Smooth muscle cell (in vitro differentiated cells): ENCODE measurements around the gene PTPN14. TPM values are rescaled to one million over a fixed set of nuclear protein-coding genes. Genes with fewer than 3 reads are reported as not detected.

Source experiments
- DNase-seq: peaks from one replicate; lab custom pipeline; 2025; ENCODE audit not compliant: unreplicated experiment; lab: John Stamatoyannopoulos, UW
- H2AFZ ChIP-seq: fragments of 200-600 bp; sonication (generic); 2 replicates; pipeline ENCODE4 v1.6.0; 2016; ENCODE audit warnings: antibody characterized with exemption, low read depth, mild to moderate bottlenecking
- H3F3A ChIP-seq: fragments of 200-600 bp; sonication (generic); 2 replicates; pipeline ENCODE4 v1.6.0; 2017; ENCODE audit warnings: antibody characterized with exemption, low read depth
- H3K27ac ChIP-seq: fragments of 200-600 bp; sonication (generic); 2 replicates; pipeline ENCODE4 v1.5.1; 2016; ENCODE audit warnings: low read depth, mild to moderate bottlenecking
- H3K27me3 ChIP-seq: fragments of 200-600 bp; sonication (generic); 2 replicates; pipeline ENCODE4 v1.6.1; 2016; ENCODE audit warnings: low read depth, mild to moderate bottlenecking
- H3K36me3 ChIP-seq: fragments of 200-600 bp; sonication (generic); 2 replicates; pipeline ENCODE4 v1.5.1; 2016; ENCODE audit warnings: low read depth
- H3K4me1 ChIP-seq: fragments of 200-600 bp; sonication (generic); 2 replicates; pipeline ENCODE4 v1.5.1; 2016; ENCODE audit warnings: low read depth
- H3K4me2 ChIP-seq: fragments of 200-600 bp; sonication (generic); 2 replicates; pipeline ENCODE4 v1.6.0; 2016; ENCODE audit warnings: mild to moderate bottlenecking
- H3K4me3 ChIP-seq: fragments of 200-600 bp; sonication (generic); 2 replicates; pipeline ENCODE4 v1.5.1; 2016; ENCODE audit warnings: mild to moderate bottlenecking
- H3K79me2 ChIP-seq: fragments of 200-600 bp; sonication (generic); 2 replicates; pipeline ENCODE4 v1.6.0; 2016; ENCODE audit warnings: low read depth, mild to moderate bottlenecking
- H3K9ac ChIP-seq: fragments of 200-600 bp; sonication (generic); 2 replicates; pipeline ENCODE4 v1.6.0; 2016; ENCODE audit warnings: low read depth
- H3K9me3 ChIP-seq: fragments of 200-600 bp; sonication (generic); replicated peaks from 2 replicates; pipeline ENCODE4 v1.5.1; 2016; ENCODE audit warnings: low read depth
- H4K20me1 ChIP-seq: fragments of 200-600 bp; sonication (generic); 2 replicates; pipeline ENCODE4 v1.6.0; 2016; ENCODE audit warnings: low read depth
- WGBS: methylation state at CpG from one replicate; pipeline ENCODE4 v1.1.7; 2016; ENCODE audit warnings: low lambda C conversion rate; 5-methylcytosine and 5-hydroxymethylcytosine counted together
- polyA plus RNA-seq: library from polyadenylated mRNA; unstranded; fragments of >200 nt; fragmentation: Nextera tagmentation; extraction: Ambion mirVana; gene quantifications from 2 replicates; pipeline ENCODE4 v1.2.1, GENCODE V29; 2016
- total RNA-seq: library from RNA; depleted of rRNA; stranded (reverse); fragments of >200 nt; gene quantifications from 2 replicates; pipeline ENCODE4 v1.2.3, GENCODE V29; 2014
- TF ChIP-seq, protein P1 (sequence below): fragments of 200-600 bp; sonication (generic); IDR thresholded peaks from 2 replicates; pipeline ENCODE4 v1.5.1; 2017; ENCODE audit warnings: borderline replicate concordance, mild to moderate bottlenecking, antibody characterized with exemption; ENCODE audit not compliant: insufficient read depth, poor library complexity, severe bottlenecking

PTPN14 gene
- total and polyA plus RNA-seq, 2 experiments from 2014 or later: 13.7 to 28.6 TPM

DNA sequence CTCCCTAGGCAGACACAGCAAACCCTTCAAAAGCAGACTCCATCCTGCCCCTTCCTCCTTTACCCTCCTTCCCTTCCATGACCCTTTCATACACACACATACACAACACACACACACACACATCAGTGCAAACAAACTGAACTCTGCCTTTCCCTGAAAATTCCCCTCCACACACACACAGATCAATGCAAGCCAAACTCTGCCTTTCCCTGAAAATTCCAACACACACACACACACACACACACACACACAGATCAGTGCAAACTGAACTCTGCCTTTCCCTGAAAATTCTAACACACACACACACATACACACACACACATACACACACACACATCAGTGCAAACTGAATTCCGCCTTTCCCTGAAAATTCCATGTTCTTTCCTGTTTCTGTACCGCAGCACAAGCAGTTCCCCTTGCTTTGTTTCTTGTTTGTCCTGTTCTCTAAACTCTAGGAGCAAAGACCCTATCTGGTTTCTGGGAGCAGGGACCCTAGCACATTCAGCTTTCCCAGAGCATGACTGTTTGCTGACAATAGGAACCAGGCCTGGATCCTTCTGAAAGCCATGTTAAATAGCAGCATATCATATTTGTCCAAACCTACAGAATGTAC is 91.0 kb downstream of the PTPN14 start:
- Histone ChIP-seq H3K4me1 (peaks cover 21% of the 10 kb centered on the region), H3K4me2 (no peak overlapping the region), H4K20me1 (peaks cover 82% of the 10 kb centered on the region), H3K79me2 (peaks cover 52% of the 10 kb centered on the region), H3K36me3 (no peaks in the 10 kb centered on the region), H3K27me3 (no peaks in the 10 kb centered on the region), H3K27ac (no peak overlapping the region), H3K9ac (no peak overlapping the region), H3K4me3 (no peak overlapping the region), H3K9me3 (no peaks in the 10 kb centered on the region), H3F3A (peaks cover 6% of the 10 kb centered on the region), H2AFZ (no peak overlapping the region)
- TF ChIP-seq, protein P1, sequence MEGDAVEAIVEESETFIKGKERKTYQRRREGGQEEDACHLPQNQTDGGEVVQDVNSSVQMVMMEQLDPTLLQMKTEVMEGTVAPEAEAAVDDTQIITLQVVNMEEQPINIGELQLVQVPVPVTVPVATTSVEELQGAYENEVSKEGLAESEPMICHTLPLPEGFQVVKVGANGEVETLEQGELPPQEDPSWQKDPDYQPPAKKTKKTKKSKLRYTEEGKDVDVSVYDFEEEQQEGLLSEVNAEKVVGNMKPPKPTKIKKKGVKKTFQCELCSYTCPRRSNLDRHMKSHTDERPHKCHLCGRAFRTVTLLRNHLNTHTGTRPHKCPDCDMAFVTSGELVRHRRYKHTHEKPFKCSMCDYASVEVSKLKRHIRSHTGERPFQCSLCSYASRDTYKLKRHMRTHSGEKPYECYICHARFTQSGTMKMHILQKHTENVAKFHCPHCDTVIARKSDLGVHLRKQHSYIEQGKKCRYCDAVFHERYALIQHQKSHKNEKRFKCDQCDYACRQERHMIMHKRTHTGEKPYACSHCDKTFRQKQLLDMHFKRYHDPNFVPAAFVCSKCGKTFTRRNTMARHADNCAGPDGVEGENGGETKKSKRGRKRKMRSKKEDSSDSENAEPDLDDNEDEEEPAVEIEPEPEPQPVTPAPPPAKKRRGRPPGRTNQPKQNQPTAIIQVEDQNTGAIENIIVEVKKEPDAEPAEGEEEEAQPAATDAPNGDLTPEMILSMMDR: no peak
- DNase-seq: no peak
- 40% methylated on average over 2 of the region's 2 CpGs for WGBS

DNA sequence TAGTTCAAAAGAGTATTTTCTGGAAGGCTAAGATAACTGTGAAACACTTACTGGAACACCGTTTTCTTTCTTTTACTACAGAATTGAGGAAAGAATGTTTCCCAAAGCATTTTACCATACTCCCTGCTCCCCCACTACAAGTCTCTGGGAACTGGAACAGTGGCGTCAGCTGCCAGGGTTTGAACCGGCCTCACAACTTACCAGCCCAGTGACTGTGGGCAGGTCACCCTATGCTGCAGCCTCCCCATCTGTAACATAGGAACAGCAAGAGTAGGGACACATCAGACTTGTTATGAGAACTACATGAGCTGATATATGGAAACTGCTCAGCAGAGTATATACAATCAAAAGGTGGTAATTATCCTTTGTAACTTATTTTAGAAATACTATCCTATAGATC is 91.5 kb downstream of the PTPN14 start:
- peaks cover 26% of the 10 kb centered on the region for H3K4me1 ChIP-seq
- no peak overlapping the region for H3K27ac ChIP-seq

DNA sequence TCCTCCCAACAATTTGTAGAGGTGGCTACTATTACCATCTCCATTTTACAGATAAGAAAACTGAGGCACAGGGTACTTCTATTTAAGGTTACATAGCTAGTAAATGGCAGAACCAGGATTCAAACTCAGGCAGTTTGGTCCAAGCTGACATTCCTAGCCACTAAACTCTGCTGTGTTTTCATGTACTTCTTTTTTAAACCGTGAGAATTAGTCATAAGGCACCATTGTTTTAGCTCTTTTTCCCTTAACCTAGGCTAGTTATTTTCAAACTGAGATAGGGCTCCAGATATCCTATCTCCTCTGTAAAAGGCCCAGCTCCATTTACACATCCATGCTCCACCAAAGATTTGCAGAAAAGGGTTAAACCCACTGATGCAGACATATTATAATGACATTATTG is 92.9 kb downstream of the PTPN14 start:
- Histone ChIP-seq H3K27ac (no peak overlapping the region), H3K9me3 (no peaks in the 10 kb centered on the region), H3K4me3 (no peak overlapping the region), H3F3A (peaks cover 6% of the 10 kb centered on the region), H2AFZ (no peak overlapping the region), H3K36me3 (no peaks in the 10 kb centered on the region), H3K4me1 (peaks cover 23% of the 10 kb centered on the region), H3K4me2 (no peak overlapping the region), H3K79me2 (peaks cover 51% of the 10 kb centered on the region), H4K20me1 (peaks cover 79% of the 10 kb centered on the region), H3K9ac (no peak overlapping the region), H3K27me3 (no peaks in the 10 kb centered on the region)
- WGBS: 43% methylated on average over 1 of the region's 1 CpG
- TF ChIP-seq, protein P1: no peak
- no peak for DNase-seq

More for the DNA sequence above, 91.5 kb downstream of the PTPN14 start:
- Histone ChIP-seq H3K79me2 (peaks cover 48% of the 10 kb centered on the region), H3K9me3 (no peaks in the 10 kb centered on the region), H2AFZ (no peak overlapping the region), H3K4me2 (no peak overlapping the region), H3K9ac (no peak overlapping the region), H4K20me1 (peaks cover 84% of the 10 kb centered on the region), H3K27me3 (no peaks in the 10 kb centered on the region), H3K4me3 (no peak overlapping the region), H3F3A (peaks cover 6% of the 10 kb centered on the region), H3K36me3 (no peaks in the 10 kb centered on the region)
- 80% methylated on average over 3 of the region's 3 CpGs for WGBS
- TF ChIP-seq, protein P1: no peak
- no peak for DNase-seq
